HG02759 (cell line): Measurements from ENCODE around the gene PPP1R1C.
A peak's percentile ranks its signal among the peaks of the same experiment; 100 is the strongest.

Source experiments
- ATAC-seq: cut with Tn5 transposase; IDR thresholded peaks from one replicate; pipeline ENCODE4 v1.9.1; 2021; ENCODE audit warnings: mild to moderate bottlenecking, moderate library complexity; ENCODE audit not compliant: unreplicated experiment

Gene PPP1R1C

DNA sequence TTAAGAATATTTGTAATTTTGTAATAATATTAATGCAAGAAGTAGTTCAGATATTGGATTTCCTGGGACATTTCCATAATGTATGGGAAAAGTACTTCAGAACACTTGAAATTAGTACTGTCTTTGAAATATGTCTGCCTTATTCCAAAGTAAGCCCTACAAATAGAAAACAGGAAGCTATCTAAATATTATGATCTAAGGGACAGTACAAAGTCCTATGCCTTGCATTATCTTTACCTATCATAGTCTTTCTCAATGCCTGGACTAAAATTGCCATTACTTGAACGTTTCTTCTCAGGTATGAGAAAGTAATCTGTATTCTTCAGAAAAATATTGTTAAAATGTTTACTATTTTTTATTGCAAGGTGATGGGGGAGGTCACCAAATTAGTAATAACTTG is 113.0 kb downstream of the PPP1R1C start:
- ATAC-seq, result no peak

DNA sequence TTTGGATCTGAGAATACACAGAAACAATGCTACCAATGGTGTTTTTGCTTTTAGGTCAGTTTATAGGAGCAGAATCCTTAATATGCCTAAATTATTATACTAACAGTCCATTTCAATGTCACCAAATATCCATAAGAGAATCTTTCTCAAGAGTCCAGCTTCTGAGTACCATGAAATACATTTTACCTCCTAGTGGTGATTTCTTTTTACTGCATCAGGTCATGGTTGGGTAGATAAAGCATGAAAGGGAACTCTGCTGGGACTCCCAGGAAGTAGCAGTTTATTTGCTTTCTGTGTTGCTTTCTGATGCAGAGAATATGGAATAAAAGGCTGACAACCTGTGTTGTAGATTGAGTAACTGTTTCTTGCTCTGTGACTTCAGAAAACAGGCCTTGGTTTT is 115.6 kb downstream of the PPP1R1C start:
- ATAC-seq, result peak; percentile 70

DNA sequence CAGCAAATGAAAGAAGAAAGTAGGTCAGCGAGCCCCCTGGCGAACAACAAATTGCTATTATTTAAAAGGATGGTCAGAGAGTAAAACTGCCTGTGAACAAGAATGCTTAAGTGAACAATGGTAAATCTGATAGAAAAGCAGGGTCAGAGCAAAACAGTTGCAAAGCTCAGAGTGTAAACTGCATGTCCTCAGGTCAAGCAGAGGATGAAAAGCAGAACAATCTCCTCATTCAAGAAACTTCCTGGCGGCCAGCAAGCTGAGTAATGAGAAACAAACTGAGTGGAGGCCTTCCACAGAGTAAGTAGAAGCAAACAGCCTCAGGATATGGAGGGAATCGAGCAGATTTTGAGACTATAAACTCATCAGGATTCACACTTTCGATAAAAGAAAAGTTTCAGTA is 117.9 kb downstream of the PPP1R1C start:
- no peak for ATAC-seq

DNA sequence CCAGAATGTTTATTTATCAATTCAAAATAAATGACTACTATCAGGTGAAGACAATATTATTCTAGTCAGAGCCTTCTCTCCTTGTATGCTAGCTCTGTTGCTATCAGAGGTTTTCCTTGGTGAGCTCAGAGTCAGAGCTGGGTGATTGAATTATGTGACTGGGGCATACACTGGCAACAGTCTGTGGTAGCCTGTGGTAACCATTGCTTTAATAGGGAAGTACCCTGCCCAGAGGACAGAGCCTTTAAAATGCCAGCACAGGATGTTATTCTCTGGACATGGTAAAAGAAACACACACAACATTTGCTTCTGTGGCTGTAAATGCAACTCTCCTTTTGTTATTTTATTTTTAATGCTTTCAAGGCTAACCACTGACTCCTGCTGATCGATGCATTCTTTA is 124.7 kb downstream of the PPP1R1C start:
- ATAC-seq, result no peak

DNA sequence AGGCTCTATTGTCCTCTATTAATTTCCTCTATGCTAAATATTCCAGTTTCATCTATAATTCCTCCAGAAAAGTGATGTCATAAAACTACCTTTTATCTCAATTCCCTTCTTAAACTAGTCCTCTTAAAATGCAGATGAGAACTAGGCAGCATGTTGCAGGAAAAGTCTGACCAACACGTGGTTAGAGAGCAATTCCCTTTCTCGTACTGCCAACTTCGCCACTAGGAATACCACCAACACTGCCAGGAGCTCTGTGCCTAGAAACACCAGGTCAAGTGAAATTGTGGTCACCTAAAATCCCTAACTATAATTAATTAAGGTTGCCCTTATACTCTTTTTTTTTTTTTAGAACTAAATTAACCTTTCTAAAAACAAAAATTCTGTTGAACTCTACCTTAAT is 127.7 kb downstream of the PPP1R1C start:
- ATAC-seq, result no peak

DNA sequence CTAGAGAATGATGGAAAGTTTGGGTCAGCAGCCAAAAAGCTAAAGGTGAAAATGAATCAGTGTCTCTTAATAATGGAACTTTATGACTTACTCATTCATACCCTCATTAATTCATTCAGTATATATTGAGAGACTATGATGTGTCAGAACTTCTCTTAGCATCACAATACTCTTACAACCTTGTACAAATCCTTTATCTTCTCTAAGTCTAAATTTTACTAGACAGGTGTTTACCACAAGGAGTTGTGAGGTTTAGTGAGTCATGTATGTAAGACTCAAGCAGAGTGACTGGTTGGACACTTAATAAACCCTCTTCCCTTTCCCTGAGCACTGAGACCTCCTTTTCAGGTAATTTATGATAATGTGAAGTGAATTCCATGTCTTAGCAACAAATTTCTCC is 129.6 kb downstream of the PPP1R1C start:
- ATAC-seq, result no peak

DNA sequence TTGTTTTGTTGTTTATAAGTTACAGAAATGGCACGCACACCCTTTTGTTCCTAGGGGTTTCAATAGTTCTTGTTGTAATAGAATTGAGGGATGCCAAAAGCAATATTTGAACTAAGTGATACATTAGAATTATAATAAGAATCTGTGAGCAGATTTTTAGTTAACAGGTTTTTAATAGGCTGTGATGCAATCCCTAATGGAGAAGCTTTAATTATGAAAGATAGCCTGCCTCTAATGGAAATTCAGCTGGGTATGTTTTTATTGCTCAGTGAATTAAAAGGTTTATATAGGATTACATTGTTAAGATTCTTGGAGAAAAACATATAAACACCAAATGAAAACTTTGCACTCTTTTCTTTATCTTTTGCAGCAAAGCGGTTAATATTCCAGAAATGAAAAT is 131.1 kb downstream of the PPP1R1C start:
- ATAC-seq, result no peak

DNA sequence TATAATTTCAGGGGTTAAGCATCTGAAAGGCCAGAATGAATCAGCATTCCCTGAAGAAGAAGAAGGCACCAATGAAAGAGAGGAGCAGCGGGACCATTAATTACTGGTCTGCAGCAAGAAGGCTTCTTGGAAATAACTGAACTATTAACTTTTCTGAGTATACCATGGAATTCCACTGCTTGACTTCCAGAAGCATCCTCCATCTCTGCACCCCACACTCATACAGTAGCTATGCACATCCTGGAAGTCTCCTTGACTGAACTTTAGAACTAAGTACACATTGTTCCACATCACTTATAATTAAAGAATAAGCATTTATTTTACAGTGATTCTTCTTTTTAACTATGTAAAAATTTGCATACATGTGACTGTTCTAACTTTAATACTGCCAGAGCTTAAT is 131.5 kb downstream of the PPP1R1C start:
- no peak for ATAC-seq

DNA sequence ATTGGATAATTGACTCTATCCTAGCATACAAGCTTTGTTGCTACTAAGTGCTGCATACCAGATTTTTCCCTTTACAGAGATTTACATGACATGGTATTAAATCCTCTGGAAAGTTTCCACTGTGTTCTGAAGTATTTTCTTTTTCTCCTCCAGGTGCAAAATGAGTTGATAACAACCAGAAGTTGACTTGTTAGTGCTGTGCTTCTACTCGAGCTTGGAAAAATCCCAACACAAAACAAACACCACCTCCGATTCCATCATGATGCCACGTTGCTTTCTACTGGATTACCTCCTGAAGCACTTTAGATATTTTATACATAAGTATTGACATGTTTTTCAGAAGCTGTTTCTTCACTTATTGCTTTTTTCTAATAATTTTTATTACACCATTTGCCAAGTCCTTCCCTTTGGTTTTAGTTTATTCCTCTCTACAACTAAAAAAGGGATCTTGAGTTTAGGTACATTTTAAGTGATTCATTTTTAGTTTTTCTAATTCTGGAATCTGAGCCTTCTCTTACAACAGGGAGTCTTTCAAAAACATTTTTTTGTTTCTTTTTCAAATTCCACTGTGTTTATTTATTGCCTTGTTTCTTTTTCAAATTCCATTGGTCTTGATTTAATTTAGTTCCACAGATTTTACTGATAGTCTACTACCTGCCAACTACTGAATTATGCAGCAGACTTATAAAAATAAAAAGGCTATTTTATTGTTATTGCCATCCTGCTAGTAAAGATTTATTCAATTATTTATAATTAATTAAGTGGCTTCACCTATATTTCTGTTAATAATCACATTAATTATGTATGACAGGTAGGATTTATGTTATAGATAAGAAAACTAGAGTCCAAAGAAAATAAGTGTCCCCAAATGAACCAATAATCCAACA is 143.4 kb downstream of the PPP1R1C start:
- no peak for ATAC-seq

DNA sequence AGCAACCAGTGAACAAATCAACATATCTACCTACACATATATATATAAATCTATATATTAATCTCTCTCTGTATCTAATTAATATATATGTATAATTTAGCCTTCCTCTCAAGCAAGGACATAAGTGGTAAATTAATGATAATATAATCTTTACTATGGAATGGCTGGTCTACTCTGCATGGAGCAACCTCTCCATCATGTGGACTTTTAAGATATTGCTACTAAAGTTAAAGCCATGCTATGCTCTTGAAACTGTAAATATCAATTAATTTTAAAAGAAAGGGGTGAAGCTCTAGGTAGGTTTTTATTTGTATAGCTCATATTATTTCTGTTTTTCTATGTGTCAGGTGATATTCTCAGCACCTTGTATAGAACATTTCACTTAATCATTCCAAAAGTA is 147.0 kb downstream of the PPP1R1C start:
- no peak for ATAC-seq

DNA sequence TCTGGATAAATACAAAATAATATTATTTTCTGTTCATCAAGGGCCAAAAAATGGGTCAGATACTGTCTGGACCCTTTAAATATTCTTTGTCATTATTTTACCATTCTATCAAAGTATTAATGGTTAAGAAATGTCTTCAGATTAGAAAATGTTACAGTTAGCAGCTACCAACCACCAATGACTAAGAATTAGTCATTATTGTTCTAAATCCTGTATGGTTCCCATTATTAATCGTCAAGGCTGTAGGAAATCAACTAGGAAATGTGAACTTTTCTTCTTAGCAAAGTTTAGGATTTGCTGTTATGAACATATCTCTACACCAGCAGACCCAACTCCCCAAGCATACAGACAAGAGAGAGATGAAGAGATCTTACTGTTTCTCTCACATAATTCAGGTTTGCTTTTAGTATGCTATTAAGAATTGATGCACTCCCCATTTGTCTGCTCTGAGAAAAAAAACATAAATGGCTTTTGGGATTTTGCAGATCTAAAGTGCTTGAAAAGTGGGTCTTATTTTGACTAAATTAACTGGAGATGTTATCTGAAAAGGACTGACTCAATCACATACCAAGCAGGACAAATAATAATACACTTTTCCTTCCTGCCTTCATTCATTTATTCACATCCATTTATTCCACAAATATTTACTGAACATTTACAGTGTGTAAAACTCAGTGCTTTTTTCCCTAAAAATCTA is 147.7 kb downstream of the PPP1R1C start:
- ATAC-seq, result no peak

DNA sequence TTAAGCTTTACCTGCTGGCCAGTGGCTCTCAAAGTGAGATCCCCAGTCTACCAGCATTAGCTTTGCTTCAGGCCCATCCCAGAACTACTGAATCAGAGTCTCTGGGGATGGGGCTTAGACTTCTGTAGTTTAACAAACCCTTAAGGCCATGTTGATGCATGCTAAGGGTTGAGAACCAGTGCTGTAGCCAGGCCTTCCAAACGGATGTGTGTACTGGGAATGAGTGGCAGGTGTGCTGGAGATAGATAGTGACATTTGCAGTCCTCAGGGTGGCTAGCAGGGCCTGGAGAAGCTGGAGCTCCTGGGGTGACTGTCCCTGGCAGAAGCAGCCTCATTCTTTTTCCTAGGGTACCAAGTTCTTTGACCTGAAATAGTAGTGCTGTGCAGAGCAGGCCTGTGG is 148.5 kb downstream of the PPP1R1C start:
- no peak for ATAC-seq

DNA sequence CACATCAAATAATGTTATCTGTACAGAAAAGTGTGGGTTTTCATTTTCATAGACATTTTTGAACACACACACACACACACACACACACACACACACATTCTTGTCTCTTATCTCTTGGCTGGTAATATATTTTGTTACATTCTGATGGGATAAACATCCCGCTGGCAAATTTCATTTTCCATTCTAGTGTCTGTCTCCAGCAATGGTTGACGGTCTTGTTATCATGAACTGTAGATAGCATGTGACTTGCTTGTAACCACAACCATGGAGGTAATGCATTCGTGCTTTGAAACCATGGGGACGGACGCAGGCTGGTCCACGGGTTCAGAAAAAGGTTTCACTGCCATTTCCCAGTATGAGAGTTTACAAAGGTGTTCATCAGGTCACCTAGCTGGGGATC is 156.4 kb downstream of the PPP1R1C start:
- no peak for ATAC-seq

DNA sequence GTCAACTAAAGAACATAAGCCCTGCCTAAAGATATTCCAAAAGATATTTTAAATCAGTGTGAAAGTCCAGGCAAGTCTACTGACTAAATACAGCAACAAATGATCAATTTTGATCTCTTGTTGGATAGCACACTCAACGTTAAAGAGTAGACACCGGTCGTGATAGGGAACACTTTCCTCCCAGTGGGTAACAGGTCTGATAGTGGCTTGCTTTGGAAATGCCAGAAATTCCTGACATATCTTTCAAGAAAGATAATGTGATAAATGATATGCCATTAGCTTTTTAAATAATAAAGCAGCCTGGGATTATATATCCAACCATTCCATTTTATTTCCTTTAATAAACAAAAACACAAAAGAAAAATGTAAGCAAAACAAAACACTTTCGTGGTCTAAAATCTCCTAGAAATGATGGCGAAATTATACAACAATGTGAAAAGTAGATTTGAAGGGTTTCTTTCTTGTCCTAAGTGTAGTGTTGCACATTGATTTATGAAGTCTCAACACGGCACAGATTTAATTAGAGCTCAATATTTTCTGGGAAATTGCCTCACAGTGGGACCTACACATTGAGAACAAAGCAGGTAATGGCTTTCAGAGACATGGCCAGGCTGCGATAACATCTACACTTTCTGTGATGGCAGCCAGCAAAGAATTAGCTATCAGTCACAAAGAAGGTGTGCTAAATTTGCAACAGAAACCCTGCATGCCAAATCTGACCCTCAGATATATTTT is 158.6 kb downstream of the PPP1R1C start:
- ATAC-seq, result no peak

DNA sequence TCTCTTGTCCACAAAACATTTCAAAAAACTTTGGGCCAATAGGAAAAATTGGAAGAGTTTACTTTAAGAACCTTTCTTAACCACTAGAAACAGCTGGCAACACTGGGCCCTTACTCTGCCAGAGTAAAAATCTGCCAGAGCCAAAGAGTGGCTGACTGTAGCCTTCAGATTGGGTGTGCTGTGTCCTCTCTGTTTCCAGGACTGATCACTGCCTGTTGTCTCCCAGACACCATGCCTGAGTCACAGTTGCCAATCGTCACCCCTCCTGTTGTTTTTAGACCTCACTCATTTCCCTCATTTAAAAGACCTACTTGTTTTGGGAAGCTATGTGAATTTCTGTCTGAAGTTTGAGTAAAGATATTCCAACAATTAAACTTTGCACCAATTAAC is 159.1 kb downstream of the PPP1R1C start:
- ATAC-seq, result no peak

DNA sequence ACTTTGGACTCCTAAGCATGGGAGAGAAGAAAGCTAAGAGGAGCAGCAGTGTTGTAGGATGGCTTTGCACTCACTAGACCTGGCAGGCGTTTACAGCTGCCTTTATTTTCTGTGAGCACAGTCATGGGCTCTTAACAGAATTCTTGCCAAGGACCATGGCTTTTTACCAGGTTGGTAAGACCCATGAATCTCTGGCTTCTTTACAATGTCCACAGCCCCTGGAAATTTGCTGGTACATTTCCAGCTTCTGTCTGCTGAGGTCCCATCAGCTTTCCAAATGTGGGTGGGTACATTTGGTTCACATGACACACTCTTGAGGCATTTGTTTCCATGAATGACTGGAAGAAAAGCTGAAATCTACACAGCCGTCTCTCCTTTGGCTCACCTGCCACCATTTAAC is 162.7 kb downstream of the PPP1R1C start:
- no peak for ATAC-seq

DNA sequence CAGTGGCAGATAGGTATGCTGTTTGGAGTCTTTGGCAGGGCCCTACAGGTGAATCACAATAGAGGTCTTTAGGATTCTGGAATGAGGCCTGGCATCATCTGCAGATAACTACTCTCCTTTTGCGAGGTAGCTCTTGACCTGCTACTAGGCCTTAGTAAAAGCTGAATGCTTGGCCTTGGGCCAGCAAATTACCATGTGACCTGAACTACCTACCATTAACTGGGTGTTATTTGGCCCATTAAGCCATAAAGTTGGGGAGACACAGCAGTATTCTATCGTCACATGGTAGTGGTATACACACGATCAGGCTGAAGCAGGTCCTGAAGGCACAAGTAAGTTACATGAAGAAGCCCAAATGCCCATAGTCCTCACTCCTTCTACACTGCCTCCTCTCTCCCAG is 178.2 kb downstream of the PPP1R1C start:
- ATAC-seq, result no peak

DNA sequence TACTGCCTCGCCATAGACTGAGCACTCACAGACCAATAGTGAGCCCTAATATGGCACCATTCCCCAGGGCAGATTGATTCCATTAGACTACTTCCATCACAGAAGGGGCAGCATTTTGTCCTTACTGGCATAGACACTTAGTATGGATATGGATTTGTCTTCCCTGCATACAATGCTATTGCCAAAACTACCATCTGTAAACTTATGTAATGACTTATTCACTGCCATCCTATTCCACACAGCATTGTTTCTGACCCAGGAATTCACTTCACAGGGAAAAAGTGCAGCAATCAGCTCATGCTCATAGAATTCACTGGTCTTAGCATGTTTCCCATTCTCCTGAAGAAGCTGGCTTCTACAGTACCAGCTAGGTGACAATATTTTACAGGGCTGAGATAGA is 179.0 kb downstream of the PPP1R1C start:
- ATAC-seq, result no peak

DNA sequence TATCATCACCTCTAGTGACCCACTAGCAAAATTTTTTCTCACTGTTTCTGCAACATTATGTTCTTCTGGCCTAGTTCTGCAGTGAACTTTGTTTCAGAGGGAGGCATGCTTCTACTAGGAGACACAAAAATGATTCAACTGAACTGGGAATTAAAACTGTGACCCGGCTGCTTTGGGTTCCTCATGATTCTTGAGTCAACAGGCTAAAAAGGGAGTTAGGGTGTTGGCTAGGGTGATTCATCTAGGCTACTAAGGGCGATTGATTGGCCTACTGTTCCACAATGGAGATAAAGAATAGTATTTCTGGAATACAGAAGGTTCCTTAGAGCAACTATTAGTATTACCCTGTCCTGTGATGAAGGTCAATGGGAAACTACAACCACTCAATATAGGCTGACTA is 179.5 kb downstream of the PPP1R1C start:
- ATAC-seq, result no peak

DNA sequence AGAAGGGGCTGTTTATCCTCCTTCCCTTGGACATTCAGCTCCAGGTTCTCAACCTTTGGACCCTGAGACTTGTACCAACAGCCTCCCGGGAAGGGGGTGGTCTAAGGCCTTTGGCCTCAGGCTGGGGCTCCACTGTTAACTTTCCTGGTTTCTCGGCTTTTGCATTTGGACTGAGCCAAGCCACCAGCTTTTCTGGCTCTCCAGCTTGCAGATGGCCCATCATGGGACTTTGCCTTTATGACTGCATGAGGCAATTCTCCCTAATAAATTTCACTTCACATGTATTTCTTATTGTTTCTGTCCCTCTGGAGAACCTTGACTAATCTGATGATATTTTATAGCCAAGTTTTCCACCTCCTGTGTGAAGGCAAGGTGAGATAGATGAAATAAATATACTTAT is 180.8 kb downstream of the PPP1R1C start:
- no peak for ATAC-seq

DNA sequence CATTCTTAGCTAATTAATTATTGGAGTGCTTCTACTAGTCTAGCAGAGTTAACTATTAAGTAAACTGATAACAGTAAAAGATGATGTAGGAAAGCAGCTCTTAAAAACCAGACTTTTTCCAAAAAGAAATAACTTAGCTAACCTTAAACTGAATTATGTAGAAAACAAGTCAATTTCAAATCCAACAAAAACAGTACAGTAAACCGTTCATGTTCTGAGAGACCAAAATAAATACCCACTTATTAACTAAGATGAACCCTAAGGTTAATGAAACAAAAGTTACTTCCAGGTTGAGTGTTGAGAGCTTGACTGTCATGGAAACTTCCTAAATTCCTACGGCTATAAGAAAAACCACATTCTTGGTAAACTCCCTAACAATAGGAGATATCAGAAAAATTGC is 181.2 kb downstream of the PPP1R1C start:
- ATAC-seq, result no peak
